ENCODE measurements around the gene MCRIP2.

MCRIP2 gene

GRCh38 chr16:617855-618254, 23.8 kb upstream of the MCRIP2 start:
- no peak for DNase-seq

GRCh38 chr16:619476-620100, 22.0 kb upstream of the MCRIP2 start:
- no peak for DNase-seq

GRCh38 chr16:620700-621525, 20.7 kb upstream of the MCRIP2 start:
- no peak for DNase-seq

- DNase-seq = no peak
Measured at GRCh38 chr16:621526-622105, 20.0 kb upstream of the MCRIP2 start.

DNA sequence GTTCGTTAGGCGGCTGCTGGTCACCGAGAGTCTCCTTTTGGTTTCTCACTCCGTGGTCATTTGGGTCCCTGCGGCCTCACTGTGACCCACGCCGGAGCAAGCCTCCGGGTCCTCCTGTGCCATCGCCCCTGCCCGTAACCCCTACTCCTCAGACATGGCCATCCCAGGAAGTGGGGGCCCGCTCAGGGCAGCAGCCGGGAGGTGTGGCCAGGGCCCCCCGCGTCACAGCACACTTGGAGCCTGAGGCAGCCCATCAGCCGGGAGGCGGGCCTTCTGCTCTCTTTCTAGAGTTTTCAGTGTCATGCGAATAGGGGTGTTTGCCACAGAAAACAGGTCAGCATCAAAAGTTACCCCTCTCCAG, 18.7 kb upstream of the MCRIP2 start:
- DNase-seq = no peak

DNA sequence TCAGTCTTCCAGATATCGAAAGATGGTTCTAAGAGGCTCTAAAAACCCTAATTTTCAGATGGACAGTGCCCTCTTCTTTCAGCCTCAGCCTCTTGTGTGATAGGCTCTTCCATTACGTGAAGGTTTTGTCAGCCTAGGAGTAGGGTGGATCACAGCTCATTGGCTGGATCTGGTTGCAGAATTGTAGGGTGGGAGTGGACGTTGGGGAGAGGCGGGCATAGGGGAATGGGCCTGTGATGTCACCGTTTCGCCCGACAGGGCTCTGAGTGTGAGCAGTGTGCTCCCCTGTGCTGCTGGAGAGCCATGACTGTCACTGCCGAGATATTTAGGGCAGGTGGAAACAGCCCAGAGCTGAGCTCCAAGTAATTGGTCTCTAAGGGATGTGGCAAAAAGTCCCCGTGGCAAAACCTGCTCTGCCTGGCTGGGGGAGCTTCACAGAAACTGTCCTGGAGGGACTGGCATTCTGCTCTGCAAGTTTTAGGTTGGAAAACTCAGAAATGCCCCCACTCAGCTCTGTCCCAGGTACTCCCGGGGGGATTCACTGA, 17.0 kb upstream of the MCRIP2 start:
- no peak for DNase-seq

DNA sequence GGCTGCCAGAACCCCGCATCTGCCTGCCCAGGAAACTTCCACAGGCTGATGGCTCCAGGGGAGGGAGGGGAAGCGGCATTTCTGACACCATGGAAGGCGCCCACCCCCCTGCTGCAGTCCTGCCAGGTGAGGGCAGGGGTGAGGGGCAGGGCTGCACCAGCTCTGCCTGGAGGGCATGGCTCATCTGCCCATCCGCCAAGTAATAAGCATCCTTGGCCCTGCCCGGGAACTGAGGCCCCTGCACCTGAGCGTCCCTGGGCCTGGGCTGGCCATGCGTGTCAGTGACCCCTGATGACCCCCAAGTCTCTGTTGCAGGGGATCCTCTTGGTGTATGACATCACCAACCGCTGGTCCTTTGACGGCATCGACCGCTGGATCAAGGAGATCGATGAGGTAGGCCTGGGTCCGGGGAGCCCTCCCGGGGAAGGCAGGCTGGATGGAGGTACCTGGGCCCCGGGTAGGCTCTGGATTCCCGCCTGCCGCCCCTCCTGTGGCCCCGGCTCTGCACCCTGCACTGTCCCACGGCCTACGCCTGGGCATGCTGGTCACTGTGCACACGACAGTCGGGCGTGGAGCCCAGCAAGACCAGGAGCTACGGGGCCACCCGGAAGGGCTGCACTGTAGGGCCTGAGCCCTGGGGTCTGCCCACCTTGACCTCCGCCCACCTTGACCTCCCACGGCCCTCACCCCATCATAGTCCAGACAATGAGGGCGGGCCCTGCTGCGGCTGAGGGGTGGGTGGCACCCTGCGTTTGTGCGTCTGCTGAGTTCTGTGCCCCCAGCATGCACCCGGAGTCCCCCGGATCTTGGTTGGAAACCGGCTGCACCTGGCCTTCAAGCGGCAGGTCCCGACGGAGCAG, 16.3 kb upstream of the MCRIP2 start:
- no peak for DNase-seq

DNA sequence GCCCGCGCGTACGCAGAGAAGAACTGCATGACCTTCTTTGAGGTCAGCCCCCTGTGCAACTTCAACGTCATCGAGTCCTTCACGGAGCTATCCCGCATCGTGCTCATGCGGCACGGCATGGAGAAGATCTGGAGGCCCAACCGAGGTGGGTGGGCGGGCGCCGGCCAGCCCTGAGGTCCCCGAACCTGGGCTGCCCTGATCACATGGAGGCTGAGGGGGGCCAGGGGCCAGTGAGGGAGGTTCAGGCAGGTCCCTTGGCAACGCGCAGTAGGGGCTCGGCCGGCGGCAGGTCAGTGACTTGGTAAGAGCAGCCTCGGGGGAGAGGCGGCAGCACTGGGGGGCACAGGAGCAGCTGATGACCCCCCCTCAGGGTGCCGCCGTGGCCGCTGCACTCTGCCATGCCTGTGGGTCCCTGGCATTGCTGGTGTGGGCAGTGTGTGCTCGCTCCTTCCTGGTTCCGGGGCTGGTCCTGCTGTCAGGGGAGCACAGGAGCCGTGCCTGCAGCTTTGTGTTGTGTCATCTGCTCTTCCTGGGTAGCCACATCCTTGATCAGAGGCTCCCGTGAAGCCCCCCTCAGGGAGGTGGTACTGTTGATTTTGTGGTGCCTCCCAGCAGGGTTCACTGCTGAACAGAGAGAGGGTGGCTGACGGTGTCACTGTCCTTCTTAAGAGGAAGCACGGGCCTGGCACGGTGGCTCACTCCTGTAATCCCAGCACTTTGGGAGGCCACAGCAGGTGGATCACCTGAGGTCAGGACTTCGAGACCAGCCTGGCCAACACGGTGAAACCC, 15.5 kb upstream of the MCRIP2 start:
- DNase-seq = no peak

DNA sequence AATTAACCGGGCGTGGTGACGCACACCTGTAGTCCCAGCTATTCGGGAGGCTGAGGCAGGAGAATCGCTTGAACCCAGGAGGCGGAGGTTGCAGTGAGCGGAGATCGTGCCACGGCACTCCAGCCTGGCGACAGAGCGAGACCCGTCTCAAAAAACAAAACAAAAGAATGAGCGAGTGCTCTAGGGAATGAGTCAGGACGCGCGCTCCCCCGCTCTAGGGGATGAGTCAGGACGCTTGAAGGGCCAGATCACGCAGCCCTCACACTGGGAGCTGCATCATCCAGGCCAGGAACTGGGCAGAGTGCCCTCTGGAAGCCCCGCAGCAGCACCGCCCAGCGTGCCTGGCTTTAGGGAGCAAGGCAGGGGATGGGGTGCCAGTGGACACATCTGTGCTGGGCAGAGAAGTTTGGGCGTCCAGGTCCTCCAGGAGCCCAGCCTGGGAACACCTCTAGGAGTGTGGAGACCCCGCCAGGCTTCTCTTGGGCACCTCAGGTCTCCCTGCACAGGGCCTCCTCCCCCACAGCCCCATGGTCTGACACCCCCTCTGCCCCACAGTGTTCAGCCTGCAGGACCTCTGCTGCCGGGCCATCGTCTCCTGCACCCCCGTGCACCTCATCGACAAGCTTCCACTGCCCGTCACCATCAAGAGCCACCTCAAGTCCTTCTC, 14.7 kb upstream of the MCRIP2 start:
- no peak for DNase-seq

- no peak for DNase-seq
Measured at GRCh38 chr16:627454-628239, 14.0 kb upstream of the MCRIP2 start.

GRCh38 chr16:628321-629061, 13.1 kb upstream of the MCRIP2 start:
- no peak for DNase-seq

DNA sequence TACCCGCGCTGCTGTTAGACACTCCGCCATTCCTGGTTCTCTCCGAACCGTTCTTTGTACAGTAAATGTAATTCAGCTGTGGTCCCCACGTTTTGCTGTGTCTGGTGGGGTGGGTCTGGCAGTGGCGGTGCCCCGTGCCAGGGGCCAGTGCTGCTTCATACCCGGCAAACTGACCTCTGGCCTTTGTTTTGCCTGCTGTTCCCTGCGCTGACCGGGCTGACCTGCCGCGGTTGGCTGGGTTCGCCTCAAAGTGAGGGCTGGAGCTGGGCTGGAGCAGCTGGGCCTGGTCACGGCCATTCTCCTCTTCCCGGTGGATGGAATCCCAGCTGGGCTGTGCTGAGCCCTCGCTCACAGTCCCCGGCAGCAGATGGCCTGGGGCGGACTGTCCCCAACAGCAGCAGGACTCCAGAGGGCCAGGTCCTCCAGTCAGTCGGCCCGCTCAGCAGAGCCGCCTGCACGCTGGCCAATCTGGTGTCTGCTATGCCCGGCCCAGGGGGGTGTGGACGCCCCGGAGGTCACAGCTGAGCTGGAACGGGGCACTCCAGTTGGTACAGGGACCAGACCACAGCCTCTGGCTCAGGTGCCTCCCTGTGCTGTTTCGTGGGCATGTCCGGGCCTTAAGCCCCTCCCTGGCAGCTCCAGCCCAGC, 12.3 kb upstream of the MCRIP2 start:
- DNase-seq = no peak

DNA sequence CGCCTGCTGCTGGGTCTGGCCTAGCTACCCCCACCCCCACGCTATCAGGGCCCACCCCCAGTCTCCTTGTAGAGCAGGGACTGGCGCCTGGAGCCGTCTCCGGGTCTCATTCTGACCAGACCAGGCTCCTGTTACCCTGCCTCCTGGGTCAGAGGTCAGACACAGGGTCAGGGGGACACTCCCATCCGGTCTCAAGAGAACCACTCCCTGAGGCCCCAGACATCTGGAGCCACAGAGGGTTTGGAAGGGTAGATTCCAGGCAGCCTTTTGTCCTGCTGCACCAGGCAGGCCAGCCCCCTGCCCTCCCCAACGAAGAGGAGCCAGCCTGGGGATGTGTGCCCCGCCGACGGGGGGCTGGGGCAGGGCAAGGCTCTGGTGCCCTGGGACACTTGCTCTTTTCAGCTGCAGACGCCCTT, 11.8 kb upstream of the MCRIP2 start:
- no peak for DNase-seq

DNA sequence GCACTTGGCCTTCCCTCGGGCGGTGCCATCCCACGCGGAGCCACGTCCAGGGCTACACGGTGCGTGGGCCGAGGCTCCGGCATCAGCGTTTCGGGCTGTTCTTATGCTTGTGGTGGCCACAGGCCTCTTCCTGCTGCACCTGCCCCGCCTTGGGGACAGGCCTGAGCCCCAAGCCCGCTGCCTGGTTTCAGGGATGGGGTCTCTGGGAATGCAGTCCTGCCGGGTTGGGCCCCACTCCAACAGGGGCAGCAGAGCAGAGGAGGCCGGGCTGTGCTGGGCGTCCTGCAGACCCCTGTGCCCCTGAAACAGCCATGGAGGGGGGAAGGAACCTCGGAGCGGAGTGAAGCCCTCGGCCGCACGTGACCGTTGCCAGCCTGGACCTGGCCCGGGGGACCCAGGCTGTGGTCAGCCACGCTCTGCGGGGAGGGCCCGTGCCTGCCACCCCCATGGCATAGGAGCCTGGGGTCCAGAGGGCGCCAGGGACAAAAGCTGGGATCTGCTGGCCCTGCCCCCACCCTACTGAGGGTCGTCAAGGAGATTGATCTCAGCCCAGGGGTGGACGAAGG, 11.3 kb upstream of the MCRIP2 start:
- DNase-seq = no peak

DNA sequence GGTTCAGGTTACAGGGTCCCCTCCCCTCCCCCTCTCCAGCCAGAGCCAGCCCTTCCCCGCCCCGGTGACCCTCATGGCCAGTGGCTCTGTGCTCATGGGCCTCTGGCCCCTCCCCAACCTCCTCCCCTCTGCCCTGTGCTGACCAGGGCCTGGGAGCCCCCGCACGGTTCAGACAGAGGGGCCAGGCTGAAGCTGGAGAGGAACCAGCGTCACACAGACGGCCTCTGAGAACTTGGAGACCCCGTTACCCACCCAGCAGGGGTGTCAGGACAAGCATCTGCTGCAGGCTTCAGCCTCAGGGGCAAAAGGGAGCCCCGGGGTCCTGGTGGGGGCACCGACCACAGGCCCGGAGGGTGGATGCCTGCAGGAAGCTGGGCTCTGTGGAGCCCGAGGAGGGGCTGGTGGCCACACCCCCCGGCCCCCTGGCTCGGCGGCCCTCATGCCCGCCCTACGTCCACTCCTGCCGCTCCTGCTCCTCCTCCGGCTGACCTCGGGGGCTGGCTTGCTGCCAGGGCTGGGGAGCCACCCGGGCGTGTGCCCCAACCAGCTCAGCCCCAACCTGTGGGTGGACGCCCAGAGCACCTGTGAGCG, 10.7 kb upstream of the MCRIP2 start, which contains the start of gene WFIKKN1:
WFIKKN1 (plus strand) TSS at position 171 of the 591 bp plus-strand sequence; CDS start at position 440, 269 bp downstream.
- no peak for DNase-seq

GRCh38 chr16:631808-632358, 9.7 kb upstream of the MCRIP2 start:
- DNase-seq = no peak

DNA sequence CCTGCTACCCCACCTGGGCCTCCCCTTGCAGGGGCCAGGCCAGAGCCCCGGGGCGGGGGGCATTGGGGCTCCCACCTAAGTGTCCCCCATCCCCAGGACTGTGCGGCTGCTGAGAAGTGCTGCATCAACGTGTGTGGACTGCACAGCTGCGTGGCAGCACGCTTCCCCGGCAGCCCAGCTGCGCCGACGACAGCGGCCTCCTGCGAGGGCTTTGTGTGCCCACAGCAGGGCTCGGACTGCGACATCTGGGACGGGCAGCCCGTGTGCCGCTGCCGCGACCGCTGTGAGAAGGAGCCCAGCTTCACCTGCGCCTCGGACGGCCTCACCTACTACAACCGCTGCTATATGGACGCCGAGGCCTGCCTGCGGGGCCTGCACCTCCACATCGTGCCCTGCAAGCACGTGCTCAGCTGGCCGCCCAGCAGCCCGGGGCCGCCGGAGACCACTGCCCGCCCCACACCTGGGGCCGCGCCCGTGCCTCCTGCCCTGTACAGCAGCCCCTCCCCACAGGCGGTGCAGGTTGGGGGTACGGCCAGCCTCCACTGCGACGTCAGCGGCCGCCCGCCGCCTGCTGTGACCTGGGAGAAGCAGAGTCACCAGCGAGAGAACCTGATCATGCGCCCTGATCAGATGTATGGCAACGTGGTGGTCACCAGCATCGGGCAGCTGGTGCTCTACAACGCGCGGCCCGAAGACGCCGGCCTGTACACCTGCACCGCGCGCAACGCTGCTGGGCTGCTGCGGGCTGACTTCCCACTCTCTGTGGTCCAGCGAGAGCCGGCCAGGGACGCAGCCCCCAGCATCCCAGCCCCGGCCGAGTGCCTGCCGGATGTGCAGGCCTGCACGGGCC, 8.9 kb upstream of the MCRIP2 start:
- no peak for DNase-seq

Data from stimulated activated CD4-positive, alpha-beta T cell treated with anti-CD3 and anti-CD28 coated beads, Interleukin-2, amount 100 ng/mL, for 48 hours (primary cell).